Bronchial smooth muscle cell (primary cell): ENCODE results near the gene MBD3. TPM values are rescaled to one million over a fixed set of nuclear protein-coding genes. Genes with fewer than 3 reads are reported as not detected.

Experiments
- total RNA-seq: library from RNA; depleted of rRNA; stranded (reverse); fragments of >200 nt; gene quantifications from 2 replicates; pipeline ENCODE4 v1.2.1, GENCODE V29; 2014

MBD3 gene
- 64.8 and 69.3 TPM in 2 replicates for total RNA-seq

DNA sequence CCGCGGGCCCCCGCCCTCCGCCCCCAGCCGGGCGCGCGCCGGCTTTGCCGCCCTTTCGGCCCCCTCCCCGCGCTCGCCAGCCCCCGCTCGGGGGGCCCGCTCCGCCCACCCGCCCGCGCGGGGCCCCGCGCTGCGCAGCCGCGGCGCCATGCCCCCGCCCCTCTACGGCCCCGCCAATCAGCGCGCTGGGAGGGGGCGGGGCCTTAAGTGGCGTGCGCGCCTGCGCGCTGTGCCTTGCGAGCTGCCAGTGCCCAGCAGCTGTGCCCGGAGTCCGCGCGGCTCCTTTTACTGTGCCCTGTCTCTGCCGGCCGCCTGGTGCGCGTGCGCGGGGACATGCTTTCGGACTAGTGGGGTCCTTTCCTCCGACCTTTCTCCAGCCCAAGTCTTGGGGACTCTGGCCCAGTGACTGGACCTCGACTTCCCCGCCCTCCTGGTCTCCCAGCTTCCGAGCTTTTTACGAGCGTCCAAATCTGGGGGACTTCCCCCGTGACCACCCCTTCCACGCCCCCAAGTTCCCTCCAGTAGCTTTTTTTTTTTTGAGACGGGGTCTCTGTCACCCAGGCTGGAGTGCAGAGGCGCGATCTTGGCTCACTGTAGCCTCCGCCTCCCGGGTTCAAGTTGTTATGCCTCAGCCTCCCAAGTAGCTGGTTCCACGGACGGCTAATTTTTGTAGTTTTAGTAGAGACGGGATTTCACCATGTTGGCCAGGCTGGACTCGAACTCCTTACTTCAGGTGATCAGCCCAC lies at the start of gene MBD3:
MBD3 (minus strand) TSS at position 111 of the 746 bp plus-strand sequence. CDS start 234 bp downstream, outside the sequence.

GRCh38 chr19:1605236-1606137 lies 12.8 kb upstream of the MBD3 start, which contains the start of gene UQCR11:
Gene UQCR11 (minus strand): TSS chr19:1605462. CDS start chr19:1605409, 53 bp downstream.

DNA sequence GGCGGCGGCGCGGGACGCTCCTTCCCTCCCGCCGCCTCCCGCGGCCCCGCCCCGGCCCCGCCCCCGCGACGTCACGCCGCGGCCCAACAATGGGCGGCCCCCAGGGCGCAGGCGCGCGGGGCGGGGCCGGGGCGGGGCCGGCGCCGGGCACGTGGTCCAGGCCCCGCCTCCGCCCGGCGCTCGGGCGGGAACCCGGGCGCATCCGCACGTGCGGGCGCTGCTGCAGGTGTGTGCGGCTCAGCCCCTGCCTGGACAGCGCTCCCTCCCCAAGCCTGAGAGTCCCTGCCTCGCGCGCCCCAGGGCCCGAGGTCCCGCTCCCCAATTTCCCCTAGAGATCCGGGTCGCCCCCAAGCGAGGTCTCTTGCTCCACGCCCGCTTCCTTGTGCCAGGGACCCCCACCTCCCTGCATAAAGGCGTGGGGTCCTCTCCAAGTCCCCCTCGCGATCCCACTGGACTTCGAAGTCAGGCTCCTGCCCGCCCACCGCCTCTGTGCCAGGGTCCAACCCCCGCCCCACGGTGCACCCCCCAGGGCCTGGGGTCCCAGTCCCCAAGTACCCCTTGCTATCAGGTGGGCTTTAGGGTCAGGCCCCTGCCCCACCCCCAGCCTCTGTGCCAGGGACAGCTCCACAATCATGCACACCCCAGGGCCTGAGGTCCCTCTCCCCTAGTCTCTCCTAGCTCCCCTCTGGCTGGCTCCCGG lies 24.2 kb downstream of the MBD3 start, which contains the start of gene MEX3D:
MEX3D (minus strand) TSS at position 6 of the 700 bp plus-strand sequence. CDS start 267 bp downstream, outside the sequence.

Other genes with a start within 250 kb of the MBD3 start
- 53.1 and 63.4 TPM in 2 replicates for gene NDUFS7, start 209.0 kb downstream of the MBD3 start, total RNA-seq
- gene GAMT, start 191.3 kb downstream of the MBD3 start, total RNA-seq, result 32.0 and 40.4 TPM in 2 replicates
- 20.4 and 30.9 TPM in 2 replicates for gene DAZAP1, start 185.3 kb downstream of the MBD3 start, total RNA-seq
- 253 and 340 TPM in 2 replicates for gene RPS15, start 154.5 kb downstream of the MBD3 start, total RNA-seq
- gene APC2, start 142.7 kb downstream of the MBD3 start, total RNA-seq, result 0.63 and 1.1 TPM in 2 replicates
- gene C19orf25, start 113.7 kb downstream of the MBD3 start, total RNA-seq, result 17.9 and 23.0 TPM in 2 replicates
- 0.95 and 2.2 TPM in 2 replicates for gene PCSK4, start 102.5 kb downstream of the MBD3 start, total RNA-seq
- gene REEP6, start 101.7 kb downstream of the MBD3 start, total RNA-seq, result 1.7 and 2.9 TPM in 2 replicates
- 3.9 and 4.7 TPM in 2 replicates for gene ADAMTSL5, start 79.8 kb downstream of the MBD3 start, total RNA-seq
- under 0.01 TPM in 1 of 2 replicates, not detected in the other for gene PLK5, start 68.8 kb downstream of the MBD3 start, total RNA-seq
- 21.9 and 32.7 TPM in 2 replicates for gene MEX3D, start 24.5 kb downstream of the MBD3 start, total RNA-seq
- gene UQCR11, start 12.6 kb upstream of the MBD3 start, total RNA-seq, result 103 and 117 TPM in 2 replicates
- 33.4 and 49.2 TPM in 2 replicates for gene TCF3, start 59.8 kb upstream of the MBD3 start, total RNA-seq
- not detected in 2 replicates for gene ONECUT3, start 160.6 kb upstream of the MBD3 start, total RNA-seq
- 0.95 and 1.9 TPM in 2 replicates for gene ATP8B3, start 219.4 kb upstream of the MBD3 start, total RNA-seq